Activated B cell treated with CpG ODN at 0.5 μM for 24 hours (primary cell): ENCODE data around the gene ABCA8. TPM values are rescaled to one million over a fixed set of nuclear protein-coding genes. Genes with fewer than 3 reads are reported as not detected.
"Not testable (repeated sequence)": the region's sequence is repeated elsewhere in the genome, so short reads cannot be mapped to it uniquely, and the experiment has no call there.

ENCODE experiments used
- ATAC-seq: fragments of 200-7000 bp; cut with Tn5 transposase; one replicate; pipeline ENCODE4 v1.10.0; 2021; ENCODE audit warnings: low read depth, mild to moderate bottlenecking, moderate library complexity
- CTCF ChIA-PET: fragments of 350-600 bp; sonication (Branson Sonifier 250); formaldehyde crosslinking; loops from one replicate; lab custom pipeline; 2021; ENCODE audit warnings: antibody characterized with exemption; lab: Charles Lee
- POLR2A ChIA-PET: fragments of 350-600 bp; sonication (Branson Sonifier 250); formaldehyde crosslinking; loops from one replicate; lab custom pipeline; 2021; ENCODE audit warnings: antibody characterized with exemption; lab: Charles Lee
- DNase-seq: peaks from one replicate; pipeline ENCODE4 v3.0.0; 2022
- H3K27ac Mint-ChIP-seq: one replicate; pipeline ENCODE4 v1.8.0; 2020; ENCODE audit warnings: mixed read lengths
- H3K27me3 Mint-ChIP-seq: one replicate; pipeline ENCODE4 v1.8.0; 2021; ENCODE audit warnings: mixed read lengths
- H3K36me3 Mint-ChIP-seq: one replicate; pipeline ENCODE4 v1.8.0; 2021; ENCODE audit warnings: low read depth, mixed read lengths
- H3K4me1 Mint-ChIP-seq: one replicate; pipeline ENCODE4 v1.8.0; 2021; ENCODE audit warnings: mixed read lengths
- H3K4me3 Mint-ChIP-seq: one replicate; pipeline ENCODE4 v1.8.0; 2020; ENCODE audit warnings: mild to moderate bottlenecking, mixed read lengths
- H3K9me3 Mint-ChIP-seq: one replicate; pipeline ENCODE4 v1.8.0; 2020; ENCODE audit warnings: mixed read lengths
- CTCF ChIP-seq: fragments of 200-600 bp; IDR thresholded peaks from one replicate; pipeline ENCODE4 v1.8.0; 2022; ENCODE audit warnings: antibody characterized with exemption, mild to moderate bottlenecking
- intact Hi-C: fragments of 100-400 bp; cut with micrococcal nuclease; formaldehyde crosslinking; loops from one replicate; pipeline ENCODE4 v1.15.1; 2024
- total RNA-seq: library from RNA; stranded (reverse); gene quantifications from 2 replicates; pipeline ENCODE4 v1.2.3, GENCODE V29; 2022

The ABCA8 gene
- total RNA-seq, 1 donor from 2014 or later = not detected

- Mint-ChIP-seq H3K4me3 (no peak overlapping the region), H3K9me3 (no peaks in the 10 kb centered on the region), H3K36me3 (no peaks in the 10 kb centered on the region), H3K4me1 (no peaks in the 10 kb centered on the region), H3K27me3 (peaks cover 7% of the 10 kb centered on the region), H3K27ac (no peak overlapping the region)
- ChIA-PET CTCF (no interaction called here), POLR2A (no interaction called here)
- intact Hi-C loops = no loop called here
- DNase-seq (no peak), ATAC-seq (no peak)
- TF ChIP-seq CTCF = no peak
These were observed 124.9 kb downstream of the ABCA8 start for GRCh38 chr17:68830313-68830712.

GRCh38 chr17:68829211-68829610 is 126.0 kb downstream of the ABCA8 start:
- ATAC-seq (no peak), DNase-seq (no peak)
- H3K27ac Mint-ChIP-seq = no peak overlapping the region
- no peaks in the 10 kb centered on the region for H3K4me1 Mint-ChIP-seq
- no peak for TF ChIP-seq CTCF
- CTCF ChIA-PET = no interaction called here
- H3K9me3 Mint-ChIP-seq = no peaks in the 10 kb centered on the region
- POLR2A ChIA-PET = no interaction called here
- H3K36me3 Mint-ChIP-seq = no peaks in the 10 kb centered on the region
- intact Hi-C loops = no loop called here
- H3K4me3 Mint-ChIP-seq = no peak overlapping the region
- H3K27me3 Mint-ChIP-seq = peaks cover 7% of the 10 kb centered on the region

GRCh38 chr17:68824707-68825106 is 130.5 kb downstream of the ABCA8 start:
- ATAC-seq = no peak
- ChIA-PET CTCF (no interaction called here), POLR2A (no interaction called here)
- H3K4me1 Mint-ChIP-seq = no peaks in the 10 kb centered on the region
- peaks cover 1% of the 10 kb centered on the region for H3K27me3 Mint-ChIP-seq
- no peak overlapping the region for H3K4me3 Mint-ChIP-seq
- H3K36me3 Mint-ChIP-seq = no peaks in the 10 kb centered on the region
- no peaks in the 10 kb centered on the region for H3K9me3 Mint-ChIP-seq
- no peak overlapping the region for H3K27ac Mint-ChIP-seq
- intact Hi-C loops = no loop called here
- no peak for TF ChIP-seq CTCF
- no peak for DNase-seq

- H3K4me3 Mint-ChIP-seq, intact Hi-C loops, H3K27me3 Mint-ChIP-seq, H3K36me3 Mint-ChIP-seq, POLR2A ChIA-PET, DNase-seq, CTCF ChIA-PET, H3K9me3 Mint-ChIP-seq, ATAC-seq, H3K27ac Mint-ChIP-seq, H3K4me1 Mint-ChIP-seq: not testable (repeated sequence)
These were observed 131.0 kb downstream of the ABCA8 start for GRCh38 chr17:68824185-68824584.

- no peaks in the 10 kb centered on the region for H3K4me1 Mint-ChIP-seq
- ChIA-PET POLR2A (no interaction called here), CTCF (no interaction called here)
- DNase-seq = no peak
- no peak for TF ChIP-seq CTCF
- H3K27me3 Mint-ChIP-seq = no peaks in the 10 kb centered on the region
- H3K36me3 Mint-ChIP-seq = no peaks in the 10 kb centered on the region
- no peaks in the 10 kb centered on the region for H3K9me3 Mint-ChIP-seq
- intact Hi-C loops = no loop called here
- H3K4me3 Mint-ChIP-seq = no peak overlapping the region
- no peak for ATAC-seq
- H3K27ac Mint-ChIP-seq = no peak overlapping the region
These were observed 132.4 kb downstream of the ABCA8 start for GRCh38 chr17:68822719-68823289.
